HG02970 (cell line): ENCODE measurements around the gene FGB.
"Not testable (repeated sequence)": the region's sequence is repeated elsewhere in the genome, so short reads cannot be mapped to it uniquely, and the experiment has no call there.

Experiments used
- ATAC-seq: cut with Tn5 transposase; IDR thresholded peaks from one replicate; pipeline ENCODE4 v1.9.1; 2021; ENCODE audit warnings: mild to moderate bottlenecking, moderate library complexity, moderate number of reproducible peaks; ENCODE audit not compliant: unreplicated experiment, low FRiP score

Gene FGB

GRCh38 chr4:154593868-154594267 lies 31.1 kb downstream of the FGB start:
- ATAC-seq: no peak

- ATAC-seq: not testable (repeated sequence)
Measured at GRCh38 chr4:154594343-154594742, 31.5 kb downstream of the FGB start.

GRCh38 chr4:154595807-154596206 lies 33.0 kb downstream of the FGB start:
- no peak for ATAC-seq

DNA sequence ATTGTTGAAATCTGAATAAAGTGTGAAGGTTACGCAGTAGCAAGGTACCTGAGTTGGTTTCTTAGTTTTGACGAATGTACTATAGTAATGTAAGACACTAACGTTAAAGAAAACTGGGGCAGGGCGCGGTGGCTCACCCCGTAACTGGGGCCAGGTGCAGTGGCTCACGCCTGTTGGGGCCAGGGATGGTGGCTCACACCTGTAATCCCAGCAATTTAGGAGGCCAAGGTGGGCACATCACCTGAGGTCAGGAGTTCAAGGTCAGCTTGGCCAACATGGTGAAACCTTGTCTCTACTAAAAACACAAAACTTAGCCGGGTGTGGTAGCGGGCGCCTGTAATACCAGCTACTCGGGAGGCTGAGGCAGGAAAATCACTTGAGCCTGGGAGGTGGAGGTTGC lies 34.5 kb downstream of the FGB start:
- not testable (repeated sequence) for ATAC-seq

- no peak for ATAC-seq
Measured at GRCh38 chr4:154597798-154598774, 35.3 kb downstream of the FGB start.

DNA sequence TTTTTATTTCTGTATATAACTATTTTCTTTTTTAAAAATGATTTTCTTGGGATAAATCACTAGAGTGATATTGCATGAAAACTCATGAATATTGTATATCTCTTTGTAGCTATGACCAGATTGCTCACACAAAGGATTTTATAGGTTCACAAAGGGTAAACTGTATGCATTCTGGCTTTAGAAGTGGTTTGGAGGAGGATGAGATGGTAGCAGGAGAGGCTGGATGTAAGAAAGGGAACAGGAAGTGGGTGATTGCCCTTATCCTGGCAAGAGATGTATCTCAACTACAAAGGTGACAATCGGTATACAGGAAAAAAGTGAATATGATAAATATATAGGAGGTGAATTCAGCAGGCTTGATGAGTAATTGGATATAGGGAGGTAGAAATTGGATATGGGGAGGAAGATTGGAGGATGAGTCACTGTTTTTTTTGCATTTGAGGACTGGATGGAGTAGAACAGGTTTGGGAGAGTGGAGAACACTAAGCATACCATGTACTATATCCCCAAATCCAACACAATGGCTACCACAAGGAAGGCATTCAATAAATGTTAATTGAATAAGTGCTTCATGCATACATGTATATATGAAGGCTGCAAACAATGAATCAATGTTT lies 39.7 kb downstream of the FGB start:
- ATAC-seq: no peak

DNA sequence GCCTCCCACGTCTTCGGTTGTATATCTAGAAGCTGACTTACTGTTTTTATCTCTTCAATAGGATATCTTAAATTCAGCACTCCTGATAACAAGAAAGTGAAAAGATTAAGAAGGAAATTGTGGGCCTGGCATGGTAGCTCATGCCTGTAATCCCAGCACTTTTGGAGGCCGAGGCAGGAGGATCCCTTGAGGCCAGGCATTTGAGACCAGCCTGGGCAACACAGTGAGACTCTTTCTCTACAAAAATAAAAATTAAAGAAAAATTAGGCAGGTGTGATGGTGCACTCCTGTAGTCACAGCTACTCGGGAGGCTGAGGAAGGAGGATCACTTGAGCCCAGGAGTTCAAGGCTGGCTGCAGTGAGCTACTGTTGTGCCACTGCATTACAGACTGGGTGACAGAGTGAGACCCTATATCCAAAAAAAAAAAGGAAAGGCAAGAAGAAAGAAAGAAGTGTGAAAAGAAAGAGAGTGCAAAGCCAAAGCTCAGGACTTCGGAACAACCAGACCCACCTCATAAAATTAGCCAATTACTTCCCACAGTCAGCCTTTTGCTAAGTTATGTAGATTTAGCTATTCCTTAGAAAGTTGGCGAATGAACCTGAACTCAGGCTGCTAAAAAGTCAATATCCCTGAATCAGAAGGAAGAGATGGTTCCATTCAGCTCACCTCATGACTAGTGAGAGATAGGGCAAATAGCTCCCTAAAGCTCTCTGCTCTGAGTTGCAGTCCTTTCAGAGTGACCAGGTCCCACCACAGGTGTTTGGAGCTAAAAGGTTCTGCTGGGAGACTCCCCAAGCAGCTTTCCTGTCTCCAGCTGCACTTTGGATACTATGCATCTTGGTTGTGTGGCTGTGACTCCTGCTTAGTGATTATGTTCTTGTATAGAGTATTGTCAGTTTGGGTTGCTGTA lies 40.5 kb downstream of the FGB start:
- no peak for ATAC-seq

GRCh38 chr4:154604696-154605200 lies 41.9 kb downstream of the FGB start:
- ATAC-seq: no peak

GRCh38 chr4:154606728-154607723 lies 44.2 kb downstream of the FGB start:
- ATAC-seq: no peak

DNA sequence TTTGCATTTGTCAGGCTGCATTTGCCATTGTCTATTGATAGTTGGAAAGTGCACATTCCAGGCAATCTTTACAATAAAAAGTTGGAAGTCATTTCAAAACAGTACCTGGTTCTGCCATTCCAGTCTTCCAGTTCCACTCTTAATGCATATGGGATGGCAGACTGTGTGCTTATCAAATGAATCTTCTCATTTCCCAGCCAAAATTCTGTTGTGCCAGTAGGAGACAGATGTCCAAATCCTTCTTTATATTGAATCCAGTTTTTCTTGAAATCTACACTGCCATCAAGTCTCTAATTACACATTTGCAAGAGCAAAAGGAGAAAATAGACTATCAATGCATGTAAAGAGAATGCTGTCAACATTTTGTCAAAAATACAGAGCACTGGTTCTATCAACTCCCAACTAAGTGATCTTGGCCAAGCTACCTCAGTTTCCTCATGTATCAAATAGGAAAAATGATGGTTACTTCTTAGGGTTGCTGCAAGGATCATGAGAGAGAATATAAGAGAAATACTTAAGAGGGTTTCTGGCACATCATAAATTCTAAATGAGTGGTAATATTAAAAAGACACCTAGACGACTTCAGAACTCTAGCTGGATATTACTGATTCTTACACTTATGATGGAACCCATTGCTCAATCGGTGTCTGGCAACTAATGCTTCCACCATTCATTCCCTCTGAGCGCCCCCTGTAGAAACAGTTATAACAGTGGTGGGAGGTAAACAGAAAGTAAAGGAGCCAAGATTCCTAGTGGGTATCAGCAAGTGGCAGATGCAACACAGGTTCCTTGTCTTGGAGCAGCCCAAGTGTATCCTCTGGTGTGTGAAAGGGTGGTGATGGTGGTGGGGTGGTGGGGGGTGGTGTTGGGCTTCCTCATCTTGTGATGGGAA lies 45.8 kb downstream of the FGB start:
- no peak for ATAC-seq

DNA sequence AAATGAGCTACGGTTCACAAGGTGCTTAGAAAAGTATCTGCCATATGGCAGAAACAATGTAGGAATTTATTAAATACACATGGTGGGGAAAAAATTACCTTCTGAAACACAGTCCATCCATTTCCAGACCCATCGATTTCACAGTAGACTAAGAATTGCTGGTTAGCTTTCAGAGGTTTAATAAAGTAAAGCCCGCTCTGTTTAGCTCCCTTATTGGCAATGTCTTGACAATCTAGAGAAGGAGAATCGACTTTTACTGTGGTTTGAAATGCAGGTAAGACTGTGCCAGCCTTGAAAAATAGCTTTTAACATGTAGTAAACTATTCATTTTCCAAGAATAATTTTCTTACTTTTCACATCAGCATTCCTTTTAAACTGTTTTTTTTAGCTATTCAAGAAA lies 46.7 kb downstream of the FGB start:
- no peak for ATAC-seq

DNA sequence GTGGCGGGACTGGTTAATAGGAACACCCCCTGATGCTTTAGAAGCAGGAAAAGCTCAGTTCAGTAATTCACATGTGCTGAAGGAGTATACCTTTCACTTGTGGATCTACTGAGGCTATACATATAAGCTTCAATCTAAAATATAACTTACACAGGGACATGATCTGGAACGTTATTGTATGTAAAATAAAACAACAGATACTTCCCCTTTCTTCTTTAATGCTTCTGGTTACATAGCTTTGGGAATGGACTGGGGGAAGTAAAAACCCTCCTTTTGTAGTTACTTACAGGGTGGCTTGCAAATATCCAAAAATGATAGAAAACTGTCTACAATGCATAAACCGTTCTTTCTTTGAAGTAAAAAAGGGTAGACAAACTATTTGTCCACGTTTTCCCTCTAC lies 47.8 kb downstream of the FGB start:
- no peak for ATAC-seq

DNA sequence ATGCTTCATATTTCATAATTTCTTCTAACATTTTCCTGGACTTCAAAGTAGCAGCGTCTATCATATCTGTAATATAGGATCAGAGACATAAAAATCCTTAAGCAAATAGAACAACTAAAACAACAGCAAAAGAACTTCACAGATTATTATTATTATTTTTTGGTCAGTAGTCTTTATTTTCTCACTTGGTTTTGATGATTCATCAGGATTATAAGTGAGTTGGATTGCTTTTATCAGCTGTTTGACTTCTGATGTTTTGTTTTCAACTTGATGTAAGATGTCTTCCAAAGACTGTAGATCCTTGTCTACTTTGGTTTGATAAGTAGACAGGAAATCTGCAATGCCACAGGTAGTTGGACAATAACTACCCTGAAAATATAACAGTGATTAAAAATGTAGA lies 49.0 kb downstream of the FGB start:
- ATAC-seq: no peak

DNA sequence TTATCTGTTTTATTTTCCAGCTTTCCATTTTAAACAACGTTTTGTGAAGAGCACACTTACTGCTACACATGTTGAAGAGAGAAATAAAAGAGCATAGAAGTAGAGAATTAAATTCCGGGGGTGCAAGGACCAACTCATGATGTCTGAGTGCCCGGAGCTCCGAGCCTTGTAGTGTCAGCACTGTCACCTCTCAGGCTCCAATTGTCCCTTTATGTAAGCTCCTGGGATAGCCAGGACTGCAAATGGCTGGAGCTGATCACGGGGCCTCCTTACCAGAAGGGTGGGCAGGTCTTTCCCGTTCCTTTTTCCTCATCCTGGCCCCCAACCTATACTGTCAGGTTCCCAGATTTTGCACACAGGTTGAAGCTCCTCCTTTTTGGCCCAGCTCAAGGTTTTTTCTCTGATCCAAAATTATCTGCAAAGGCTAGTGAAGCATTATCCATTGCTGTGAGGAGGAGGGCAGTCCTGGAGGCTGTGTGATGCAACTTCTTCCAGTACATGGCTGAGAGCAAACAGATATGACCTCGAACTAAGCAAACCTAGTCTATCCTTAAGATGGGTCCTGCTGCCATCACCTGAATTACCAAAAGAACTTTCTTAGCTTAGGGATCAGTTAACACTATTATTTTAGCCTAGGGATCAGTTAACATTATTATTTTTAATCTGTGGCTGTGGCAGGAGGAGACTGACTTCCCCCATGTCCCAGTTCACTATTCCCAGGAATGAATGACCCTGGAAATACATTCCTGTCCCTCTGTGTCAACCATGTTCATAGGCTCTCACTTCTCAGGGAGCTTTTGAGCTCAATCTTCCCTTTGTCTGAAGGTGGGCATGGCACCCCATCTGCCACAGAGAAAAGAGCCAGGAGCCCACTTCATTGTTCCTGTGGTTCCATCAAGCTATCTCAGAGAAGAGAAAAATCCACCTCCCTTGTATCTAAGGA lies 49.9 kb downstream of the FGB start, which contains the start of gene FGG:
Gene FGG, minus strand, starts transcription at position 185 of the 943 bp plus-strand sequence. Its CDS starts 47 bp downstream, at position 138.
- no peak for ATAC-seq

DNA sequence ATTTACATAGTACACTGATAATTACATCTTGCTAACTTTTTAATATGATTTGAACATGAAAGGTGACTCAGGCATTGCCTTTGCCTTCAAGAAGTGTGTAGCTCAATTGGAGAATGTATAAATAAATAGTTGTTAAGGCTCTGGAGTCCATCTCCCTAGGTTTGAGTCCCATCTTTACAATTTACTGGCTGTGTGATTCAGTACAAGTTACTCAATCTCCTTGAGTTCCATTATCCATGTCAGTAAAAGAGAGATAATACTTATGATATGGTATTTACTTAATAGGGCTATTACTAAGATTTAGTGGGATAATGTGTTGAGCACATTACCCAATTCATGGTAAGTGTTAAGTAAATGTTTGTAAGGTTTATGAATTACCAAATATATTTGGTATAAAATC lies 51.5 kb downstream of the FGB start:
- no peak for ATAC-seq

DNA sequence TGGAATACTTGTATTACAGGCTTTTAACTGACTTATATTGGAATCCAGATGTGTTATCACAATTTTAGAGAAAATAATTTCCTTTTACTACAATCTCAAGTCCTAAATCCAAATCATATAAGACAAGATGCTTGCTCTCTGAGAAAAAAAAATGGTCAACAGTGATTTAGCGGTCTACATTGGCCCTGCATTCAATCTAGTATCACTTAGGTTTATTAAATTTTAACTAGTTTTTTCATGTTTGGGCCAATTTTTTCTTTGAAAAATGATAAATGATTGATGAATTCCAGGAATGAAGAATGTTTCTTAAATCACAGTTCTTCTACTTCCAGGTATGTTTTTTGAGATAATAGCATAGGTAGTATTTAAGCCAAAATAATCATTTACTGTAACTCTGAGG lies 52.4 kb downstream of the FGB start:
- ATAC-seq: no peak

- ATAC-seq: no peak
Measured at GRCh38 chr4:154616287-154616686, 53.5 kb downstream of the FGB start.
